NCI-H187 (cell line): Measurements from ENCODE around the gene GPR156.
"Not testable (repeated sequence)": the region's sequence is repeated elsewhere in the genome, so short reads cannot be mapped to it uniquely, and the experiment has no call there.

ENCODE experiments used
- DNase-seq, 2 experiments: peaks; one replicate each; lab custom pipeline; 2025; lab: John Stamatoyannopoulos, UW

The GPR156 gene

GRCh38 chr3:120274739-120275167, 10.3 kb downstream of the GPR156 start:
- no peak for DNase-seq

DNA sequence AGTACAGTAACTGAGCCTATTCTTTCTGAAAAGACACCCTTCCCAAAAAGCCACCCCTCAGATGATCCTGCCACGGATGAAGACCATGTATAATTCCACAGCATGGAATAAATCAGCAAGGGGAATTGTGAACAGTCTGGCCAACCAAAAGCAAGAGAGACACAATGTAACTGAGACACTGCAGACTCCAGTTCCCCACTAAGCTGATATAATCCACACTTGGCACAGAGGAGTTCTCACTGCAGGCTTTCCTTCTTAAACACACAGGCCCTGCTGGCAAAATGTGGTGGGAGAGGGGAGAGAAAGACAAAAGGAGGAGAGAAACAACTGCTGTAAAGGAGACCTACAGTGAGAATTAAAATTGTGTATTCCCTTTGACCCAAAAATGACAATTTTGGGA, 12.7 kb downstream of the GPR156 start:
- DNase-seq, result no peak

- no peak for DNase-seq
Observed at GRCh38 chr3:120265989-120266388, 19.0 kb downstream of the GPR156 start.

GRCh38 chr3:120264963-120265362, 20.1 kb downstream of the GPR156 start:
- DNase-seq, result no peak

DNA sequence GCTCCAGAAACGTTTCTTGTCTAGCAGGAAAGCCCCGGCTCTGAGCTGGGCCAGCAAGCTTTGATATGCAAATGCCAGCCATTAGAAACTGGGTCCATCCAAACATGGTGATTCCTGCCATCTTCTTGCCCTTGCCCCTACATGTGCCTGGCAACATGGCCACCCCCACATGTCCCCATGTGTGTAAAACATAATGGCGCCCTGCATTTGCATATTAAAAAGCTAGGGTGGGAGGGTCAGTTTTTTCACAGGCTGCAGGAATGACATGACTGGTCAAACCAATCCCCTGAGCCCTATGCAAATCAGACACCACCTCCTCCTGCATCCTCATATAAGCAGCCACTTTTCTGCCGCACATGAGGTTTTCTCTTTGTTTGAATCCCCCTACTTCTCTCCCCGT, 21.2 kb downstream of the GPR156 start:
- DNase-seq, result no peak

DNA sequence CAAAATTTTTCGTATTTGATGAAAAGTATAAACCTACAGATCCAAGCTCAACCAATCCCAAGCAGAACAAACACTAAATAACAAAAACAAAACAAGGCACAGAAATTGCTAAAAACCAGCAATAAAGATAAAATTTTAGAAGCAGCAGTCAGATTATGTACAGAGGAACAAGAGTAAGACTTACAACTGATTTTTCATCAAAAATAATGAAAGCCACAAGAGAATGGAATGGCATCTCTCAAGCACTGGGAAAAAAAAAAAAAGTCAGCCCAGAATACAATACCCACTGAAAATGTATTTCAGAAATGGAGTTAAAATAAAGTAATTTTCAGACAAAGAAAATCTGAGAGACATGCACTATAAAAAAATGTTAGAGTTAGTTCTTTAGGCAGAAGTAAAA, 27.0 kb downstream of the GPR156 start:
- no peak for DNase-seq

DNA sequence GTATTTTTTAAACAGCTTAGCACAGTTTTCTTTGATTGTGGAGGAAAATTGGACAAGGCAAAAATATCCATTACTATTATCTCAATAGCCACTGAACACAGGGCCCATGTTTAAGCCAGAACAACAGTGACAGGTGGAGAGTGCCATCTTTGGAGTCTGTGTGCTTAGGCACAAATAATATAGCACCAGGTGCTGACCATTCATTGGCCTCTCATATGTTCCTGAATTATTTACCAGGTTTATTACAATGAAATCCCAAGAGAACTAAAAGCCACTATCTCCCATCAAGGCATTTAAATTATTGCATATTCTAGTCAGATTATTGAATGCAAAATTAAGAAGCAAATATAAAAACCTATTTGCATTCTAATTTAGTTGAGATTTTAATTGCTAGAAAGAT, 39.6 kb downstream of the GPR156 start:
- no peak for DNase-seq

- DNase-seq, result no peak
Observed at GRCh38 chr3:120244834-120245225, 40.2 kb downstream of the GPR156 start.

DNA sequence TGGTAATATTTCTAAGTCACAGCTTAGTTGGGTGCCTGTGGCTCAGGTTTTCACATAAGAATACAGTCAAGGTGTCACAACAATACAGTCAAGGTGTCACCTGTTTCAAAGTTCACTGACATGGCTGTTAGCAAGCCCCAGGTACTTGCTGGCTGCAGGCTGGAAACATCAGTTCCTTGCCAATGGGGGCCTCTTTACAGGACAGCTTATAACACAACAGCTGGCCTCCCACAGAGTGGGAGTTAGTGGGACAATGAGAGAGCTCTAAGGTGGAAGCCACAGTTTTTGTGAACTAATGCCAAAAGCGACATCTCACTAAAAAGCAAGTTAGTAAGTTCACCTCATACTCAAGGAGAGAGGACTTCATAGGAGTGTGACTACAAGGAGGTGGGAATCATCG, 45.4 kb downstream of the GPR156 start:
- no peak for DNase-seq

GRCh38 chr3:120227710-120228347, 57.2 kb downstream of the GPR156 start:
- DNase-seq, result no peak

DNA sequence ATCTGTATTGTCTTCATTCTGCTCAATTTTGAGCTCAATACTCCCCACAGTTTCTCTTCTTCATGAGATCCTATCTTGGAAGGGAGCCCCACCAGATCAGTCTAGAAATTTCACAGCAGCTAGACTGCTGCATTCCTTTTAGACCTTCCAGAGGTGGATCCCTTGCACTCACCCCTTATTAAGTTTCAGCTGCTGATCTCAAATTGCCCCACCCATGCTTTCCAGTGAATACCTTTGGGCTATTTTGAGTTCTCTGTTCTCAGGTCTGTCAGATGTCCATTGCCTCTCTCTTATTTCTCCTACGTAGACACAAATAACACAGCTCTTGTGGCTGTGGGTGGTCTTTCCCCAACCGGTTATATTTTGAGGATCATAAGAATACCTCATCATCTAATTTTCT, 60.8 kb downstream of the GPR156 start:
- no peak for DNase-seq

DNA sequence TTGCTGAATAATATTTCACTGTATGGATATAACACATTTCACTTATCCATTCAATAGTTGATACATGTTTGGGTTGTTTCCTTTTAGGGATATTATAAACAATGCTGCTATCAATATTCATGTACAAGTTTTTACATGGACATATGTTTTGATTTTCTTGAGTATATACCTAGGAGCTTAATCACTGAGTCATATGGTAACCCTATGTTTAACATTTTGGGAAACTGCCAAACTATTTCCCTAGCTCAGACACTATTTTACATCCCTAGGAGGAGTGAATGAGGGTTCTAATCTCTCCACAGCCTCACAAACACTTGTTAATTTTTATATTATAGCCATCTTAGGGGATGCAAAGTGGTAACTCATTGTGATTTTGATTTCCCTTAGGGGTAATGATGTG, 66.0 kb downstream of the GPR156 start:
- DNase-seq, result no peak

DNA sequence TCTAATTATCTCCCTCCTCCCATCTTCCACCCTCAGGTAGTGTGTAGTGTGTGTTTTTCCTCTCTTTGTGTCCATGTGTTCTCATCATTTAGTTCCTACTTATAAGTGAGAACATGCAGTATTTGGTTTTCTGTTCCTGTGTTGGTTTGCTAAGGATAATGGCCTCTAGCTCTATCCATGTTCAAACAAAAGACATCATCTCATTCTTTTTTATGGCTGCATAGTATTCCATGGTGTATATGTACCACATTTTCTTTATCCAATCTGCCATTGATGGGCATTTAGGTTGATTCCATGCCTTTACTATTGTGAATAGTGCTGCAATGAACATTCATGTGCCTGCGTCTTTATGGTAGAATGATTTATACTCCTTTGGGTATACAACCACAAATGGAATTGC, 68.4 kb downstream of the GPR156 start:
- not testable (repeated sequence) for DNase-seq

GRCh38 chr3:120214176-120214575, 70.8 kb downstream of the GPR156 start:
- no peak for DNase-seq

- DNase-seq, result no peak
Observed at GRCh38 chr3:120212505-120212904, 72.5 kb downstream of the GPR156 start.

- DNase-seq, result no peak
Observed at GRCh38 chr3:120209425-120209824, 75.6 kb downstream of the GPR156 start.

GRCh38 chr3:120204338-120204737, 80.7 kb downstream of the GPR156 start:
- DNase-seq, result no peak

DNA sequence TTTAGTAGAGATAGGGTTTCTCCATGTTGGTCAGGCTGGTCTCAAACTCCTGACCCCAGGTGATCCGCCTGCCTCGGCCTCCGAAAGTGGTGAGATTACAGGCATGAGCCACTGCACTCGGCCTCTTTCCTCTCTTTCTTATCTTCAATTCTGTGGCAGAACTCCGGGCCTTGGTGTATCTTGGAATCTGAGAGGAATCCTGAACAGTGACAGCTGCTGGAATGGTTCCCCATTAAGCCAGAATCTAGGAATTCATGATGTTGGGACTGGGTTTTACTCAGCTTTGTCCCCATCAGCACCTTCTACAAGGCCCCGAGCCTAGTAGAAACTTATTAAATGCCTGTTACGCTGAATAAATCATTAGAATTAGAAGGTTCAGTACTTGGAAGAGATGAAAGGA, 81.4 kb downstream of the GPR156 start:
- DNase-seq, result no peak

DNA sequence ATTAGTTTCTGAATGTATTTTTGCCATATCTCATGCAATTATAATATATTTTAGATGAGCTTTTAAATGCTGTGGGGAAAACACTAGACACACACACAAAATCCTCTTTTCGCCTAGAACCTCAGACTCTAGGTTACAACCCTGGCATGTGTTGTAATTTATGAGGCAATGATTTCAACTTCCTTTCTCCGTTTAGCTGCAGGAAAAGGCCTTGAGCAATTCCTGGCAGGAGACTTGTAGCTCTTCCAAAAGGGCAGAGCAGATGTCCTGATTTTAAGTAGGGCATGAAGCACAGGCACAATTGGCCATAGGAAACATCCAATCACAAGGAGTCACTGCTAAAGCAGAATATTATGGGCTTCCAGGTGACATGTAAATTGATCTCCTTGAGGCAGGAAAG, 82.0 kb downstream of the GPR156 start:
- DNase-seq, result no peak

DNA sequence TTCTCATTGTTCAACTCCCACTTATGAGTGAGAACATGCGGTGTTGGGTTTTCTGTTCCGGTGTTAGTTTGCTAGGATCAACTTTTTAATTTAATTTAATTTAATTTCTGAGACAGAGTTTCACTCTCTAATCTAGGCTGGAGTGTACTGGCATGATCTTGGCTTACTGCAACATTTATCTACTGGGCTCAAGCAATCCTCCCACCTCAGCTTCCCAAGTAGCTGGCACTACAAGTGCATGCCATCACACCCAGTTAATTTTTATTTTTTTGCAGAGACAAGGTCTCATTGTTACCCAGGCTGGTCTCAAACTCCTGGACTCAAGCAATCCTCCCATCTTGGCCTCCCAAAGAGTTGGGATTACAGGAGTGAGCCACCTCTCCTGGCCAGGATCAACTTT, 82.7 kb downstream of the GPR156 start:
- DNase-seq, result no peak

DNA sequence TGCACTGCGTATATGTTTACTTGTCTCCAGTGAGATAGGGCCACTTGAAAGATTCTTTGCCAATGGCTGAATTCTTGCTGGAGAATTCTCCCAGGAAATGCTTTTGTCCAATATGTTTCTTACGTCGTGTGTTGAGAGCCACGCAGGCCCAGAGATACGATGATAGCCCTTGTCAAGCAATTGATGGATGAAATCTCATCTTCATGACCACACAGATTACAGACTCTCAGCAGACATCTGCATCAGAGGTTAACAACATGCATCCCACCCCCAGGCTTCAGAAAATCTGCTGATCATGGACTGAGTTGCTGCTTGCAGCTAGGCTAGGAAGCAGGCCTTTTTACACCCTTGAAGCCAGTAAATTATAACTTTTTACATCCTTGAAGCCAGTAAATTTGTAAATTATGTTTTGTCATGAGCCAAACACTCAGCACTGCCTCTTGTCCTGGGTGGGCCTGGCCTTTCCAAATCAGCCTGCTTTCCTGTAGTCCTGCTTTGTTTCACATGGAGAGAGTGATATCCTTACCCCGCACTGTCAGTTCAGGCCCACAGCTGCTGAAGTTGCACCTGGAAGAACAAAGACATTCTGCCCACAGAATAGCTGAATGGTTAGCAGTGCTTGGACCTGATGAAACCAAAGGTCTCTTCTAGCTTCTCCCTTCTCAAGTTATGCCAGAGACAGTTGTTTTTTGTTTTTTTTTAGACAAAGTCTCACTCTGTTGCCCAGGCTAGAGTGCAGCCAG, 84.4 kb downstream of the GPR156 start:
- DNase-seq, result no peak

DNA sequence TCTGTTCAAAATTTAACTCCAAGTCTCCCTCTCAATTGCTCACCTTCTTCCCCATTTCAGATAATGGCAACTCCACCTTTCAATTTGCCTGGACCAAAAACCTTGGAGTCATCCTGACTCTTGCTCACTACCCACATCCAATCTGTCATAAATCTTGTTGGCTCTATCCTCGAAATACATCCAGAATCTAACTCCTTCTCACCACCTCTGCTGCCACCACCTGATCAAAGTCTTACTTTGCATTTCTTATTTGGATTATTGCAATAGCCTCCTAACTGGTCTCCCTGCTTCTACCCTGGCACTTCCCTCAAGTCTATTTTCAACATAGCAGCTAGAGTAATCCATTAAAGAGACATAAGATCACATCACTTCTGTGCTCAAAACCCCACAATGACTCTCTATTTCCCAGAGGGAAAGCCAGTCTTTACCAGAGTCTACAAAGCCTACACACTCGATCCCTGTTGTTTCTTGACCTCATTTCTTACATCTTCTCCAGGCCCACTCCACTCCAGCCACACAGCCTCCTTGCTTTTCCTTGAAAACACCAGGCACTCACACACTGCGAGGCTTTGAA, 86.6 kb downstream of the GPR156 start:
- DNase-seq, result no peak

GRCh38 chr3:120196812-120197211, 88.2 kb downstream of the GPR156 start:
- DNase-seq, result no peak

GRCh38 chr3:120196333-120196732, 88.7 kb downstream of the GPR156 start:
- DNase-seq, result no peak
